Limb (tissue), 2 donors: ENCODE data around the gene EDC3.
"Not testable (repeated sequence)": the region's sequence is repeated elsewhere in the genome, so short reads cannot be mapped to it uniquely, and the experiment has no call there.

Source experiments
- DNase-seq, 2 donors: peaks; one replicate each; pipeline ENCODE4 v3.0.0-alpha.2; 2016; ENCODE audit errors: extremely low spot score in 2 of 2

The EDC3 gene

GRCh38 chr15:74695597-74696397 is at the start of gene EDC3:
Gene EDC3, minus strand, starts transcription at chr15:74696024. Its CDS starts 20,900 bp downstream, at chr15:74675124.
- DNase-seq: peak; percentile 94 to 95

GRCh38 chr15:74742422-74742821 is 46.6 kb upstream of the EDC3 start:
- no peak for DNase-seq

- DNase-seq: not testable (repeated sequence)
Observed at GRCh38 chr15:74738239-74738638, 42.4 kb upstream of the EDC3 start.

GRCh38 chr15:74735305-74735704 is 39.5 kb upstream of the EDC3 start:
- DNase-seq: no peak

GRCh38 chr15:74733269-74733668 is 37.4 kb upstream of the EDC3 start:
- no peak for DNase-seq

- no peak for DNase-seq
Observed at GRCh38 chr15:74732846-74733245, 37.0 kb upstream of the EDC3 start.

- DNase-seq: no peak
Observed at GRCh38 chr15:74730619-74731316, 34.9 kb upstream of the EDC3 start.

- DNase-seq: not testable (repeated sequence)
Observed at GRCh38 chr15:74729372-74729771, 33.5 kb upstream of the EDC3 start.

- DNase-seq: not testable (repeated sequence)
Observed at GRCh38 chr15:74728699-74729098, 32.9 kb upstream of the EDC3 start.

- no peak for DNase-seq
Observed at GRCh38 chr15:74727727-74728126, 31.9 kb upstream of the EDC3 start.

GRCh38 chr15:74726774-74727164 is 30.9 kb upstream of the EDC3 start:
- DNase-seq: no peak

GRCh38 chr15:74725845-74726773 is 30.3 kb upstream of the EDC3 start:
- peak in 1 of 2 donors; percentile 45 for DNase-seq

- DNase-seq: no peak
Observed at GRCh38 chr15:74725225-74725774, 29.5 kb upstream of the EDC3 start, which contains the start of gene CYP1A1. Gene CYP1A1, minus strand, starts transcription at chr15:74725528. Its CDS starts 2,431 bp downstream, at chr15:74723097.

- DNase-seq: no peak
Observed at GRCh38 chr15:74724570-74725224, 28.9 kb upstream of the EDC3 start.

- DNase-seq: peak in 1 of 2 donors; percentile 46
Observed at GRCh38 chr15:74723754-74724334, 28.0 kb upstream of the EDC3 start.

GRCh38 chr15:74723187-74723586 is 27.4 kb upstream of the EDC3 start:
- DNase-seq: no peak

GRCh38 chr15:74722591-74722990 is 26.8 kb upstream of the EDC3 start:
- DNase-seq: no peak

- no peak for DNase-seq
Observed at GRCh38 chr15:74716651-74717050, 20.8 kb upstream of the EDC3 start.

GRCh38 chr15:74712311-74712710 is 16.5 kb upstream of the EDC3 start:
- DNase-seq: no peak
